Endothelial cell of umbilical vein (primary cell): ENCODE measurements around the gene NF1. TPM values are rescaled to one million over a fixed set of nuclear protein-coding genes. Genes with fewer than 3 reads are reported as not detected.
"Not testable (repeated sequence)": the region's sequence is repeated elsewhere in the genome, so short reads cannot be mapped to it uniquely, and the experiment has no call there.

Experiments used
- BruUV-seq: library from RNA; stranded (reverse); fragments of 400-500 nt; replicated peaks from 2 replicates; lab custom pipeline; 2021; lab: Mats Ljungman, UMichigan
- CTCF ChIA-PET: fragments of 300-600, 350-600 bp; sonication (Branson Sonifier 250); formaldehyde crosslinking; loops from one replicate; lab custom pipeline; 2021; ENCODE audit warnings: antibody characterized with exemption, inconsistent platforms; lab: Charles Lee
- POLR2A ChIA-PET: fragments of 300-600, 350-600 bp; sonication (Branson Sonifier 250); formaldehyde crosslinking; loops from one replicate; lab custom pipeline; 2021; ENCODE audit warnings: antibody characterized with exemption, inconsistent platforms; lab: Charles Lee
- DNase-seq: peaks from one replicate; pipeline ENCODE4 v3.0.0-alpha.2; 2011; ENCODE audit warnings: low read depth, low spot score
- FAIRE-seq: peaks from 2 replicates; lab custom pipeline; 2011; peaks lifted over from hg19 to GRCh38; lab: Jason Lieb, UNC
- H2AFZ ChIP-seq: 2 replicates; pipeline ENCODE4 v1.6.0; 2012; ENCODE audit warnings: low read depth, low read length, control low read depth, inconsistent platforms
- H3K27ac ChIP-seq: 2 replicates; pipeline ENCODE4 v1.5.1; 2011; ENCODE audit warnings: low read depth, mild to moderate bottlenecking, control low read depth, low read length, moderate library complexity; ENCODE audit not compliant: insufficient read depth
- H3K27me3 ChIP-seq, 2 experiments: 2 replicates each; pipeline versions ENCODE4 v1.6.0 to v1.6.1; 2011; ENCODE audit warnings: low read length in 2 of 2, mixed read lengths in 1 of 2; ENCODE audit not compliant: control insufficient read depth in 2 of 2, insufficient read depth in 2 of 2
- H3K36me3 ChIP-seq, 2 experiments: 2 replicates in 1 of 2; 3 replicates in 1 of 2; pipeline ENCODE4 v1.5.1; 2011; ENCODE audit warnings: low read length in 2 of 2, mild to moderate bottlenecking in 1 of 2, moderate library complexity in 1 of 2; ENCODE audit not compliant: control insufficient read depth in 2 of 2, insufficient read depth in 2 of 2; ENCODE audit errors: extremely low read depth in 1 of 2
- H3K4me1 ChIP-seq: 3 replicates; pipeline ENCODE4 v1.5.1; 2011; ENCODE audit warnings: mild to moderate bottlenecking, low read length; ENCODE audit not compliant: control insufficient read depth, insufficient read depth; ENCODE audit errors: extremely low read depth
- H3K4me2 ChIP-seq: 2 replicates; pipeline ENCODE4 v1.6.1; 2011; ENCODE audit warnings: low read length, control low read depth, mixed read lengths; ENCODE audit not compliant: insufficient read depth
- H3K4me3 ChIP-seq, 3 experiments: fragments of 200-600 bp in 1 of 3; sonication (generic), shearing (Covaris generic) in 1 of 3; replicated peaks in 1 of 3; 2 replicates each; pipeline ENCODE4 v1.5.1; 2011 to 2016; ENCODE audit warnings: control low read depth in 3 of 3, low read length in 3 of 3, mild to moderate bottlenecking in 2 of 3, inconsistent platforms in 1 of 3, low read depth in 1 of 3, moderate library complexity in 1 of 3; ENCODE audit not compliant: insufficient read depth in 1 of 3
- H3K79me2 ChIP-seq: 2 replicates; pipeline ENCODE4 v1.6.0; 2012; ENCODE audit warnings: low read length, inconsistent platforms; ENCODE audit not compliant: control insufficient read depth, insufficient read depth
- H3K9ac ChIP-seq: replicated peaks from 2 replicates; pipeline ENCODE3; 2011; ENCODE audit warnings: low read length, control low read depth; ENCODE audit not compliant: insufficient read depth; ENCODE audit errors: extremely low read depth
- H3K9me1 ChIP-seq: replicated peaks from 3 replicates; pipeline ENCODE4 v1.6.0; 2011; ENCODE audit warnings: mild to moderate bottlenecking, low read length; ENCODE audit not compliant: control insufficient read depth, insufficient read depth; ENCODE audit errors: extremely low read depth
- H3K9me3 ChIP-seq: replicated peaks from 2 replicates; pipeline ENCODE4 v1.5.1; 2012; ENCODE audit warnings: low read length, inconsistent platforms; ENCODE audit not compliant: control insufficient read depth, insufficient read depth
- H4K20me1 ChIP-seq: replicated peaks from 2 replicates; pipeline ENCODE3; 2011; ENCODE audit warnings: mild to moderate bottlenecking, low read length; ENCODE audit not compliant: control insufficient read depth, insufficient read depth; ENCODE audit errors: extremely low read depth
- EZH2 ChIP-seq: IDR thresholded peaks from 2 replicates; pipeline ENCODE4 v1.6.1; 2012; ENCODE audit warnings: borderline replicate concordance, low read depth, mild to moderate bottlenecking, moderate library complexity, low read length, inconsistent platforms; ENCODE audit not compliant: severe bottlenecking
- FOS ChIP-seq: IDR thresholded peaks from 2 replicates; pipeline ENCODE4 v1.6.1; 2011; ENCODE audit warnings: mild to moderate bottlenecking, low read length, moderate library complexity, borderline replicate concordance; ENCODE audit not compliant: insufficient read depth
- GATA2 ChIP-seq: IDR thresholded peaks from 2 replicates; pipeline ENCODE4 v1.7.0; 2011; ENCODE audit warnings: low read depth, mild to moderate bottlenecking, moderate library complexity, mixed read lengths, low read length; ENCODE audit not compliant: insufficient read length, insufficient read depth
- JUN ChIP-seq: IDR thresholded peaks from 2 replicates; pipeline ENCODE4 v1.6.1; 2011; ENCODE audit warnings: borderline replicate concordance, low read depth; ENCODE audit not compliant: insufficient read length, insufficient read depth
- POLR2A ChIP-seq: IDR thresholded peaks from 2 replicates; pipeline ENCODE4 v1.6.1; 2012; ENCODE audit warnings: low read depth, mild to moderate bottlenecking, control low read depth, low read length
- POLR2AphosphoS5 ChIP-seq: IDR thresholded peaks from 2 replicates; pipeline ENCODE4 v1.6.1; 2012; ENCODE audit warnings: low read depth, mild to moderate bottlenecking, control low read depth, low read length, moderate library complexity; ENCODE audit not compliant: insufficient read depth
- dilution Hi-C: fragments of 300-500 bp; cut with MboI; formaldehyde crosslinking; loops from one replicate; pipeline ENCODE4 v1.15.0; 2019; ENCODE audit warnings: low sequenced_read_pairs; ENCODE audit not compliant: extremely low pct_ligation_motif_present
- intact Hi-C: fragments of 100-400 bp; cut with micrococcal nuclease; formaldehyde crosslinking; loops from one replicate; pipeline ENCODE4 v1.10.0; 2022
- polyA plus RNA-seq, 4 experiments: library from polyadenylated mRNA; depleted of rRNA in 3 of 4; stranded (reverse) in 3 of 4; unstranded in 1 of 4; fragments of >200 nt; gene quantifications; 2 replicates each; pipeline versions ENCODE4 v1.2.1 to v1.2.3, GENCODE V29; 2011 to 2012; ENCODE audit warnings: missing spikeins in 1 of 4
- total RNA-seq: library from RNA; stranded (reverse); gene quantifications from 2 replicates; pipeline ENCODE4 v1.2.3, GENCODE V29; 2021
- TF ChIP-seq, protein P1 (sequence below), 2 donors: IDR thresholded peaks; 1 replicate in 1 of 2; 2 replicates in 1 of 2; pipeline ENCODE4 v1.5.1; 2011; ENCODE audit warnings: low read length in 2 of 2, mild to moderate bottlenecking in 2 of 2, moderate library complexity in 2 of 2, control low read depth in 1 of 2, inconsistent platforms in 1 of 2, low read depth in 1 of 2; ENCODE audit not compliant: insufficient read depth in 1 of 2; ENCODE audit errors: extremely low read depth in 1 of 2
- TF ChIP-seq, protein P2 (sequence below): IDR thresholded peaks from 2 replicates; pipeline ENCODE4 v1.6.1; 2011; ENCODE audit not compliant: insufficient read depth, insufficient read length

NF1 gene
- total and polyA plus RNA-seq, 2 donors (not counting 3 experiments of a cell fraction or from before 2014, with no cell fraction given) = 13.7 to 42.4 TPM

- Histone ChIP-seq H3K27ac (no peak overlapping the region), H3K79me2 (no peaks in the 10 kb centered on the region), H3K4me2 (no peak overlapping the region), H3K9ac (no peak overlapping the region), H4K20me1 (no peaks in the 10 kb centered on the region), H3K36me3 (no peaks in the 10 kb centered on the region), H3K4me3 (no peak overlapping the region), H2AFZ (no peak overlapping the region), H3K9me3 (no peaks in the 10 kb centered on the region), H3K9me1 (no peaks in the 10 kb centered on the region), H3K4me1 (no peaks in the 10 kb centered on the region), H3K27me3 (no peaks in the 10 kb centered on the region)
- FAIRE-seq = no peak
- CTCF ChIA-PET = no interaction called here
- dilution Hi-C loops = no loop called here
- DNase-seq = no peak
- intact Hi-C loops = no loop called here
- no peak for TF ChIP-seq POLR2A
- no peak for TF ChIP-seq JUN
- TF ChIP-seq FOS = no peak
- no peak for TF ChIP-seq EZH2
- TF ChIP-seq, protein P1, sequence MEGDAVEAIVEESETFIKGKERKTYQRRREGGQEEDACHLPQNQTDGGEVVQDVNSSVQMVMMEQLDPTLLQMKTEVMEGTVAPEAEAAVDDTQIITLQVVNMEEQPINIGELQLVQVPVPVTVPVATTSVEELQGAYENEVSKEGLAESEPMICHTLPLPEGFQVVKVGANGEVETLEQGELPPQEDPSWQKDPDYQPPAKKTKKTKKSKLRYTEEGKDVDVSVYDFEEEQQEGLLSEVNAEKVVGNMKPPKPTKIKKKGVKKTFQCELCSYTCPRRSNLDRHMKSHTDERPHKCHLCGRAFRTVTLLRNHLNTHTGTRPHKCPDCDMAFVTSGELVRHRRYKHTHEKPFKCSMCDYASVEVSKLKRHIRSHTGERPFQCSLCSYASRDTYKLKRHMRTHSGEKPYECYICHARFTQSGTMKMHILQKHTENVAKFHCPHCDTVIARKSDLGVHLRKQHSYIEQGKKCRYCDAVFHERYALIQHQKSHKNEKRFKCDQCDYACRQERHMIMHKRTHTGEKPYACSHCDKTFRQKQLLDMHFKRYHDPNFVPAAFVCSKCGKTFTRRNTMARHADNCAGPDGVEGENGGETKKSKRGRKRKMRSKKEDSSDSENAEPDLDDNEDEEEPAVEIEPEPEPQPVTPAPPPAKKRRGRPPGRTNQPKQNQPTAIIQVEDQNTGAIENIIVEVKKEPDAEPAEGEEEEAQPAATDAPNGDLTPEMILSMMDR (IDR thresholded peaks at IDR 0.05; ENCODE audit: extremely low read depth in 1 of 2, insufficient read depth in 1 of 2, low read depth in 1 of 2, low read length in 2 of 2) = no peak
- TF ChIP-seq, protein P2, sequence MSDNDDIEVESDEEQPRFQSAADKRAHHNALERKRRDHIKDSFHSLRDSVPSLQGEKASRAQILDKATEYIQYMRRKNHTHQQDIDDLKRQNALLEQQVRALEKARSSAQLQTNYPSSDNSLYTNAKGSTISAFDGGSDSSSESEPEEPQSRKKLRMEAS = no peak
- TF ChIP-seq POLR2AphosphoS5 = no peak
- TF ChIP-seq GATA2 = no peak
- BruUV-seq = no TSS peak
- POLR2A ChIA-PET = no interaction called here
These were observed 191.8 kb downstream of the NF1 start for GRCh38 chr17:31286587-31286986.

DNA sequence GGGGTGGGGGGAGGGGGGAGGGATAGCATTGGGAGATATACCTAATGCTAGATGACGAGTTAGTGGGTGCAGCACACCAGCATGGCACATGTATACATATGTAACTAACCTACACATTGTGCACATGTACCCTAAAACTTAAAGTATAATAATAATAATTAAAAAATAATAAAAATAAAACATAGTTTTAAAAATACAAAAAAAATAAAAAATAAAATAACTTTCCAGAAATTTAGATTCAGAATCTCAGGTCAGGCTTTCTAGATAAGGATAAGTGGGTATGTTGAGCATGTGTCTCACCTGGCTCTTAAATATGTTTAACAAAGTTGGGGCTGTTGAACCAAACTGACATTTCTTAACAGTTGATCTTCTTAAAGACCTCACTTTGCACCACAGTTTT is 193.2 kb downstream of the NF1 start:
- H3K9me3 ChIP-seq, H3K36me3 ChIP-seq, H3K4me2 ChIP-seq, BruUV-seq, H3K9ac ChIP-seq, H3K27ac ChIP-seq, H3K9me1 ChIP-seq, intact Hi-C loops, H3K27me3 ChIP-seq, H4K20me1 ChIP-seq, H3K4me1 ChIP-seq, POLR2A ChIA-PET, H2AFZ ChIP-seq, FAIRE-seq, H3K4me3 ChIP-seq, CTCF ChIA-PET, dilution Hi-C loops, DNase-seq, H3K79me2 ChIP-seq: not testable (repeated sequence)
